ENCODE data around the gene UBE4B.

The UBE4B gene

GRCh38 chr1:10146391-10146790 lies 113.6 kb downstream of the UBE4B start:
- no peaks in the 10 kb centered on the region for H4K20me1 ChIP-seq (ENCODE audit: insufficient read depth, low read length)
- no peaks in the 10 kb centered on the region for H3K9me3 ChIP-seq (ENCODE audit: insufficient read depth, low read length)
- no peaks in the 10 kb centered on the region for H3K27me3 ChIP-seq (ENCODE audit: low read depth, low read length)
- H3K4me3 ChIP-seq (ENCODE audit: low read length) = no peak overlapping the region
- H3K9ac ChIP-seq (ENCODE audit: low read length) = no peak overlapping the region
- TF ChIP-seq, protein P1, sequence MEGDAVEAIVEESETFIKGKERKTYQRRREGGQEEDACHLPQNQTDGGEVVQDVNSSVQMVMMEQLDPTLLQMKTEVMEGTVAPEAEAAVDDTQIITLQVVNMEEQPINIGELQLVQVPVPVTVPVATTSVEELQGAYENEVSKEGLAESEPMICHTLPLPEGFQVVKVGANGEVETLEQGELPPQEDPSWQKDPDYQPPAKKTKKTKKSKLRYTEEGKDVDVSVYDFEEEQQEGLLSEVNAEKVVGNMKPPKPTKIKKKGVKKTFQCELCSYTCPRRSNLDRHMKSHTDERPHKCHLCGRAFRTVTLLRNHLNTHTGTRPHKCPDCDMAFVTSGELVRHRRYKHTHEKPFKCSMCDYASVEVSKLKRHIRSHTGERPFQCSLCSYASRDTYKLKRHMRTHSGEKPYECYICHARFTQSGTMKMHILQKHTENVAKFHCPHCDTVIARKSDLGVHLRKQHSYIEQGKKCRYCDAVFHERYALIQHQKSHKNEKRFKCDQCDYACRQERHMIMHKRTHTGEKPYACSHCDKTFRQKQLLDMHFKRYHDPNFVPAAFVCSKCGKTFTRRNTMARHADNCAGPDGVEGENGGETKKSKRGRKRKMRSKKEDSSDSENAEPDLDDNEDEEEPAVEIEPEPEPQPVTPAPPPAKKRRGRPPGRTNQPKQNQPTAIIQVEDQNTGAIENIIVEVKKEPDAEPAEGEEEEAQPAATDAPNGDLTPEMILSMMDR (IDR thresholded peaks at IDR 0.05; ENCODE audit: low read depth, low read length) = no peak
- TF ChIP-seq EZH2phosphoT487 (IDR thresholded peaks at IDR 0.05; ENCODE audit: low read depth) = no peak
- H2AFZ ChIP-seq (ENCODE audit: low read depth, low read length) = no peak overlapping the region
- H3K4me1 ChIP-seq (ENCODE audit: low read length) = no peaks in the 10 kb centered on the region
- H3K36me3 ChIP-seq (replicated peaks; ENCODE audit: low read depth, low read length) = no peaks in the 10 kb centered on the region
- H3K4me2 ChIP-seq (ENCODE audit: low read length) = no peak overlapping the region
- H3K79me2 ChIP-seq (ENCODE audit: low read length) = no peaks in the 10 kb centered on the region
- H3K27ac ChIP-seq (ENCODE audit: low read length) = no peak overlapping the region

DNA sequence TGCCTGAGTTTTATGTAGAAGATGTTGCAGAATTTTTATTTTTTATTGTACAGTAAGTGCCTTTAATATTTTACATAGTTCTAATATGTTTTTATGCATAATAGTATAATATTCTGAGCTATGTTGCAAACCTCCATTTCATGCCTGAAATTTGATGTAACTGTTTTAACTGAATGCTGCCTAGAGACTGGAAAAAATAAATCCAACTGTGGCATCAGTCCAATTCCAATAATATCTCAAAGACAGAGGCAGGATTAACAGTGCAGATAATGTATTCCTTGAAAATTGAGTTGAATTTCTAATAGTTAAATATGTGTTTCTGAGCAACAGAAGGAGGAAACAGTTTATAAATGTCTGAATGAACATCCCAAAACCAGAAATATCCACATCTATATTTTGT lies 116.5 kb downstream of the UBE4B start:
- H3K4me1 ChIP-seq (ENCODE audit: low read length) = no peaks in the 10 kb centered on the region
- H4K20me1 ChIP-seq (ENCODE audit: insufficient read depth, low read length) = no peaks in the 10 kb centered on the region
- no peak for TF ChIP-seq EZH2phosphoT487 (IDR thresholded peaks at IDR 0.05; ENCODE audit: low read depth)
- TF ChIP-seq, protein P1 (IDR thresholded peaks at IDR 0.05; ENCODE audit: low read depth, low read length) = no peak
- H3K79me2 ChIP-seq (ENCODE audit: low read length) = no peaks in the 10 kb centered on the region
- H3K36me3 ChIP-seq (replicated peaks; ENCODE audit: low read depth, low read length) = no peaks in the 10 kb centered on the region
- H3K4me3 ChIP-seq (ENCODE audit: low read length) = no peak overlapping the region
- no peak overlapping the region for H3K27ac ChIP-seq (ENCODE audit: low read length)
- H3K9me3 ChIP-seq (ENCODE audit: insufficient read depth, low read length) = no peaks in the 10 kb centered on the region
- no peak overlapping the region for H3K9ac ChIP-seq (ENCODE audit: low read length)
- H3K27me3 ChIP-seq (ENCODE audit: low read depth, low read length) = no peaks in the 10 kb centered on the region
- no peak overlapping the region for H2AFZ ChIP-seq (ENCODE audit: low read depth, low read length)
- H3K4me2 ChIP-seq (ENCODE audit: low read length) = no peak overlapping the region

GRCh38 chr1:10152709-10153284 lies 120.0 kb downstream of the UBE4B start:
- no peak overlapping the region for H3K27ac ChIP-seq (ENCODE audit: low read length)
- TF ChIP-seq, protein P1 (IDR thresholded peaks at IDR 0.05; ENCODE audit: low read depth, low read length) = peak; percentile 56
- TF ChIP-seq EZH2phosphoT487 (IDR thresholded peaks at IDR 0.05; ENCODE audit: low read depth) = no peak
- no peaks in the 10 kb centered on the region for H3K4me1 ChIP-seq (ENCODE audit: low read length)

GRCh38 chr1:10155087-10155712 lies 122.4 kb downstream of the UBE4B start:
- no peak overlapping the region for H3K4me3 ChIP-seq (ENCODE audit: low read length)
- no peak overlapping the region for H3K27ac ChIP-seq (ENCODE audit: low read length)
- H3K36me3 ChIP-seq (replicated peaks; ENCODE audit: low read depth, low read length) = no peaks in the 10 kb centered on the region
- no peaks in the 10 kb centered on the region for H3K9me3 ChIP-seq (ENCODE audit: insufficient read depth, low read length)
- no peak overlapping the region for H3K9ac ChIP-seq (ENCODE audit: low read length)
- no peaks in the 10 kb centered on the region for H3K79me2 ChIP-seq (ENCODE audit: low read length)
- no peaks in the 10 kb centered on the region for H4K20me1 ChIP-seq (ENCODE audit: insufficient read depth, low read length)
- TF ChIP-seq EZH2phosphoT487 (IDR thresholded peaks at IDR 0.05; ENCODE audit: low read depth) = no peak
- TF ChIP-seq, protein P1 (IDR thresholded peaks at IDR 0.05; ENCODE audit: low read depth, low read length) = no peak
- H3K27me3 ChIP-seq (ENCODE audit: low read depth, low read length) = no peaks in the 10 kb centered on the region
- no peak overlapping the region for H2AFZ ChIP-seq (ENCODE audit: low read depth, low read length)
- no peaks in the 10 kb centered on the region for H3K4me1 ChIP-seq (ENCODE audit: low read length)
- H3K4me2 ChIP-seq (ENCODE audit: low read length) = no peak overlapping the region

More at GRCh38 chr1:10152709-10153284, 120.0 kb downstream of the UBE4B start:
- no peaks in the 10 kb centered on the region for H3K9me3 ChIP-seq (ENCODE audit: insufficient read depth, low read length)
- H3K36me3 ChIP-seq (replicated peaks; ENCODE audit: low read depth, low read length) = no peaks in the 10 kb centered on the region
- H3K27me3 ChIP-seq (ENCODE audit: low read depth, low read length) = no peaks in the 10 kb centered on the region
- H3K4me2 ChIP-seq (ENCODE audit: low read length) = no peak overlapping the region
- no peaks in the 10 kb centered on the region for H4K20me1 ChIP-seq (ENCODE audit: insufficient read depth, low read length)
- no peak overlapping the region for H3K9ac ChIP-seq (ENCODE audit: low read length)
- no peak overlapping the region for H2AFZ ChIP-seq (ENCODE audit: low read depth, low read length)
- H3K79me2 ChIP-seq (ENCODE audit: low read length) = no peaks in the 10 kb centered on the region
- no peak overlapping the region for H3K4me3 ChIP-seq (ENCODE audit: low read length)

Data from OCI-LY3 (cell line).